NCI-H146 treated with DMSO at 0.1 percent for 48 hours (cell line): ENCODE measurements around the gene EHD2.
"Not testable (repeated sequence)": the region's sequence is repeated elsewhere in the genome, so short reads cannot be mapped to it uniquely, and the experiment has no call there.

ENCODE experiments used
- DNase-seq: peaks from one replicate; lab custom pipeline; 2025; ENCODE audit not compliant: unreplicated experiment; lab: John Stamatoyannopoulos, UW

Gene EHD2

DNA sequence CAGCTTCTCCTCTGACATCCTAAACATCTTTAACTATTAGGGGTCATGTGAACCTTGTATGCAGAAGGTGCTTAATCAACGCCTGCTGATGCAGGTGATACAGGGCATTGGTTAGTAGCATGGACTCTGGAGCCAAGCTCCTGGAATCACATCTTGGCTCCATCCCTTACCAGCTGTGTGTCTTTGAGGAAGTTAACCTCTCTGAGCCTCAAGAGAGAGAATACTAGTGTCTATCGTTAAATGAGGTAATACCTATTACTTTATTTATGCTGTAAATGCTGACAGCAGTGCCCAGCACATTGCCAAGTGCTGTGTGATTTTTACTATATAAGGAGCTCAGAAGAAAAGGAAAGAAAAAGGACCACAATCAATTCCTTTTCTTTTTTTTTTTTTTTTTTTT is 54.1 kb downstream of the EHD2 start:
- DNase-seq: no peak

DNA sequence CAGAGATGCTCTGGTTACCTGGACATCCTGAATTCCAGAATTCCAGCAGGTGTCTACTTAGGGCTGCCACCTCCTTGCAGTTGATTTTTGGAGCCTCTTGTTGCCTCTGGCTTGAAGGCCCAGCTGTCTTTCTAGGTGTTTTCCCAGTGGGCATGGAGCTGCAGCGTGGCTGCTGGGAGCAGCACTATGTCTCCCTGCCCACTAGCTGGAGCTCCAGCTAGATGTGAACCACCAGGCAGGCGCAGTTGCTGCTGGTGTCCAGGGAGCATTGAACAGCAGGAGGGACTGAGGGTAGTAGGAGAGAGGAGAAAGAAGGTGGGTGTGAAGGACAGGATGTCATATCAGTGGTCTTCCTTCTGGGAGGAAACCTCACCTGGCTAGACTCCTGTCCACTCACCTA is 55.4 kb downstream of the EHD2 start:
- DNase-seq: no peak

DNA sequence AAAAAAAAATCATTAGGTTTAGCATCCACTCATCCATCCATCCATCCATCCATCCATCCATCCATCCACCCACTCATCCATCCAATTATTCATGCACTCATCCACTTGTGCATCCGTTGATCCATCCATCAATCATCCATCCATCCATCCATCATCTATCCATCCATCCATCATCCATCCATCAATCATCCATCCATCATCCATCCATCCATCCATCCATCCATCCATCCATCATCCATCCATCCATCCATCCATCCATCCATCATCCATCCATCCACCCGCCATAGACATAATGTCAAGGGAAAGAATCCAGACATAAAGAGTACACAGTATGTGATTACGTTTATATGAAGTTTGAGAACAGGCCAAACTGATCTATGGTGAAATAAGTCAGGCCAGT is 56.3 kb downstream of the EHD2 start:
- no peak for DNase-seq

DNA sequence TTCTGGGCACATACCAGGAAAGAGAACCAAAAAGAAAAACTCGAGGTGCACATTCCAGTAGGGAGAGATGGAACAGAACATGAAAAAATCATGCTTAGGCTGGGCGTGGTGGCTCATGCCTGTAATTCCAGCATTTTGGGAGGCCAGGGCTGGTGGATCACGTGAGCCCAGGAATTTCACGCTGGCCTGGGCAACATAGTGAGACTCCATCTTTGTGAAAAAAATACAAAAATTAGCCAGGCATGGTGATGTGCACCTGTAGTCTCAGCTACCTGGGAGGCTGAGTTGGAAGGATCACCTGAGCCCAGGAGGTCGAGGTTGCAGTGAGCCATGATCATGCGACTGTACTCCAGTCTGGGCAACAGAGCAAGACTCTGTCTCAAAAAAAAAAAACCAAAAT is 58.1 kb downstream of the EHD2 start:
- not testable (repeated sequence) for DNase-seq

GRCh38 chr19:47776568-47776967 is 63.3 kb downstream of the EHD2 start:
- DNase-seq: peak; percentile 95

DNA sequence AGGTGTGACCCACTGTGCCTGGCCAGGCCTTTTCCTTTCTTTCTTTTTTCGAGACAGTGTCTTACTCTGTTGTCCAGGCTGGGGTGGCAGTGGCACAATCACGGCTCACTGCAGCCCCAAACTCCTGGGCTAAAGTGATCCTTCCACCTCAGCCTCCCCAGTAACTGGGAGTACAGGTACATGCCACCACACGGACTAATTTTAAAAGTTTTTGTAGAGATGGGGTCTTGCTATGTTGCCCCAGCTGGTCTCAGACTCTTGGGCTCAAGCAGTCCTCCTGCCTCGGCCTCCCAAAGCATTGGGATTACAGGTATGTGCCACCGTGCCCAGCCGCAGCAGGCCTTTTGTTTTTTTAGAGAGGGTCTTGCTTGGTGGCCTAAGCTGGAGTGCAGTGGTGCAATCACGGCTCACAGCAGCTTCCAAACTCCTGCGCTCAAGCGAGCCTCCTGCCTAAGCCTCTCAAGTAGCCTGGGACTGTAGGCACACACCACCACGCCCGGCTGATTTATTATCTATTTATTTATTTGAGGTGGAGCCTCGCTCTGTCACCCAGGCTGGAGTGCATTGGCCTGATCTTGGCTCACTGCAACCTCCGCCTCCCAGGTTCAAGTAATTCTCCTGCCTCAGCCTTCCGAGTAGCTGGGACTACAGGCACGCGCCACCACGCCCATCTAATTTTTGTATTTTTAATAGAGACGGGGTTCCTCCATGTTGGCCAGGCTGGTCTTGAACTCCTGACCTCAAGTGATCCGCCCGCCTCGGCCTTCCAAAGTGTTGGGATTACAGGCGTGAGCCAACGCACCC is 64.2 kb downstream of the EHD2 start:
- DNase-seq: not testable (repeated sequence)

- DNase-seq: peak; percentile 90
These were observed 65.1 kb downstream of the EHD2 start, which contains the start of gene SELENOW for GRCh38 chr19:47778049-47778953. Gene SELENOW, plus strand, starts transcription at chr19:47778703. Its CDS starts 83 bp downstream, at chr19:47778786.

GRCh38 chr19:47778954-47779351 is 65.7 kb downstream of the EHD2 start:
- DNase-seq: no peak

DNA sequence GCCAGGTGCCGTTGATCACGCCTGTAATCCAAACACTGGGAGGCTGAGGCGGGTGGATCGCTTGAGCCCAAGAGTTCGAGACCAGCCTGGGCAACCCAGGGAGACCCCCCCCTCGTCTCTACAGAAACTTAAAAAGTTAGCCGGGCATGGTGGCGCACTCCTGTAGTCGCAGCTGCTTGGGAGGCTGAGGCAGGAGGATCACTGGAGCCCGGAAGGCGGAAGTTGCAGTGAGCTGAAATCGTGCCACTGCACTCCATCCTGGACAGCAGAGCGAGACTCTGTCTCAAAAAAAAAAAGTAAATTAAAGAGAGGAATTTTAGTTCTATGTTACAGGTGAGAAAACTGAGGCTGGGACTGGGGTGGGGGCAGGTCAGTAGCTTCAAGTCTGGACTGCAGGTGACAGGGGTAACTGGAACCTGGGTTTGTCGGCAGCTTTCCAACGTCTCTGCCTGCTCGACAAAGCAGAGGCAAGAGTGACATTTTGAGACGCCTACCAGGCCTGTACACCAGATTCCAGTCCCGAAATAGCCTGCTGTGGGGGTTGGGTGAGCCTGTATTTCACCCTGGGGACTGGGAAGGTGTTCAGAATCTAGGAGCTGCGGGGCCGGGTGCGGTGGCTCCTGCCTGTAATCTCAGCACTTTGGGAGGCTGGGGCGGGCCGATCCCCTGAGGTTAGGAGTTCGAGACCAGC is 66.4 kb downstream of the EHD2 start:
- no peak for DNase-seq

GRCh38 chr19:47780215-47780551 is 67.0 kb downstream of the EHD2 start:
- no peak for DNase-seq

DNA sequence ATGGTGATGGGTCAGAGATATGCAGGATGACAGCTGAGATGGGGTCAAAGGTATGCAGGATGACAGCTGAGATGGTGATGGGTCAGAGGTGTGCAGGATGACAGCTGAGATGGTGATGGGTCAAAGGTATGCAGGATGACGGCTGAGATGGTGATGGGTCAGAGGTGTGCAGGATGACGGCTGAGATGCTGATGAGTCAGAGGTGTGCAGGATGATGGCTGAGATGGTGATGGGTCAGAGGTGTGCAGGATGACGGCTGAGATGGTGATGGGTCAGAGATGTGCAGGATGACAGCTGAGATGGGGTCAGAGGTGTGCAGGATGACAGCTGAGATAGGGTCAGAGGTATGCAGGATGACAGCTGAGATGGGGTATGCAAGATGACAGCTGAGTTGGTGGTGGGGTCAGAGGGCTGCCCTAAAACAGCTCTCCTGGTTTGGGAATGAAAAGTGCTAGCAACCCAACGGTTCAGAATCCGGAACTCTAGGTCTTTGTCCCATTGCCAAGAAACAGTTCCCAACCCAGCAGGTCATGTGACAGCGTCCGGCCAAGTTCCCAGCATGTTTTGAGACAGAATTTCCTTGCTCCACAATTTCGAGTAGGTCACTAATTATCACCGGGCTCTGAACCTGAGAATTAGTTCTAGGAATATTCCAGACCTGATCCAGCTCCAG is 68.5 kb downstream of the EHD2 start:
- DNase-seq: no peak

DNA sequence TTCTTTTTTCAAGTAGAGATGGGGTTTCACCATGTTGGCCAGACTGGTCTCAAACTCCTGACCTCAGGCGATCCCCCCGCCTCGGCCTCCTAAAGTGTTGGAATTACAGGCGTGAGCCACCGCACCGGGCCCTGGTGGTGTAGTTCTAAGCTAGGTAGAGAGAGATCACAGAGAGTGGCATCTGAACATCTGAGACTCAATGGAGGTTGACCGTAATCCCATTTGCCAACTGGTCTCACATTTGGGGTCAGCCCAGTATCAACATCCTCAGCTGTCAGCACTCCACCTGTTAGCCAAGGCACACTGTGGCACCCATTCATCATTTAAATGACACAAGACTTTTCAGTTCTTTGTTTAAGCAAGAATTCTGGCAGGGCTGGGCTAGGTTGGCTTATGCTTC is 73.3 kb downstream of the EHD2 start:
- no peak for DNase-seq

GRCh38 chr19:47787307-47787706 is 74.1 kb downstream of the EHD2 start:
- DNase-seq: not testable (repeated sequence)

- not testable (repeated sequence) for DNase-seq
These were observed 76.6 kb downstream of the EHD2 start for GRCh38 chr19:47789811-47790210.

- DNase-seq: peak; percentile 56
These were observed 77.2 kb downstream of the EHD2 start for GRCh38 chr19:47790398-47790814.

- no peak for DNase-seq
These were observed 79.4 kb downstream of the EHD2 start for GRCh38 chr19:47792616-47793015.
